MG63 (cell line): Measurements from ENCODE around the gene CFTR. TPM values are rescaled to one million over a fixed set of nuclear protein-coding genes. Genes with fewer than 3 reads are reported as not detected.
"Not testable (repeated sequence)": the region's sequence is repeated elsewhere in the genome, so short reads cannot be mapped to it uniquely, and the experiment has no call there.

Source experiments
- DNase-seq: peaks from one replicate; pipeline ENCODE4 v3.0.0-alpha.2; 2020
- H3K27me3 ChIP-seq: fragments of 250-450 bp; sonication (Bioruptor Pico); 2 replicates; pipeline ENCODE4 v1.5.1; 2020; ENCODE audit warnings: mild to moderate bottlenecking, moderate library complexity
- H3K36me3 ChIP-seq: fragments of 250-450 bp; sonication (Bioruptor Pico); 2 replicates; pipeline ENCODE4 v1.5.1; 2020; ENCODE audit warnings: mild to moderate bottlenecking, moderate library complexity
- H3K4me3 ChIP-seq: fragments of 250-450 bp; sonication (Bioruptor Pico); 2 replicates; pipeline ENCODE4 v1.5.1; 2020; ENCODE audit warnings: mild to moderate bottlenecking, moderate library complexity
- H3K9me3 ChIP-seq: fragments of 250-450 bp; sonication (Bioruptor Pico); 2 replicates; pipeline ENCODE4 v1.5.1; 2020; ENCODE audit warnings: mild to moderate bottlenecking, moderate library complexity
- total RNA-seq: library from RNA; depleted of rRNA; stranded (reverse); fragments of >200 nt; shearing (Covaris generic); gene quantifications from 2 replicates; pipeline ENCODE4 v1.2.3, GENCODE V29; 2014; ENCODE audit warnings: low replicate concordance

The CFTR gene
- total RNA-seq, 1 experiment from 2014 or later: not detected

DNA sequence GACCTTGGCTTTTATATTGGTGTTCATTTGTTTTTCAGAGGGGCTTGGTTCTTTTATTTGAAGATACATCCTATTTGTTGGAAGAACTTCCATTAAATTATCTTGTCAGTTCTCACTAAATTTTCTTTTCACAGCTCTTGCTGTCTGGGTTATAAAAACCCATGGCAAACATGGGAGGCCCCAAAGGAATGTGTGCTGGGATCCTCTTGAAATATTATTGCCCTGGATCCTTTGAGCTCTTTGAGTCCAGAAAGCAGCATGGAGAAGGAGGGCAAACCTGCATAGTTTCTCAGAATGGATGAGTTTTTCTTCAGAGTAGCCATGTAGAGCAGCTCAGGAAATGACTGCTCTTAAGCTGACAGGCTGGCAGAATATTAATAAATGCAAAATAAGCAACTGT, 206.0 kb downstream of the CFTR start:
- DNase-seq: no peak
- H3K9me3 ChIP-seq: no peaks in the 10 kb centered on the region
- H3K27me3 ChIP-seq: no peaks in the 10 kb centered on the region
- no peak overlapping the region for H3K4me3 ChIP-seq
- H3K36me3 ChIP-seq: no peaks in the 10 kb centered on the region

GRCh38 chr7:117686311-117686935, 206.6 kb downstream of the CFTR start:
- no peak for DNase-seq
- Histone ChIP-seq H3K27me3 (no peaks in the 10 kb centered on the region), H3K9me3 (no peaks in the 10 kb centered on the region), H3K4me3 (no peak overlapping the region), H3K36me3 (no peaks in the 10 kb centered on the region)

DNA sequence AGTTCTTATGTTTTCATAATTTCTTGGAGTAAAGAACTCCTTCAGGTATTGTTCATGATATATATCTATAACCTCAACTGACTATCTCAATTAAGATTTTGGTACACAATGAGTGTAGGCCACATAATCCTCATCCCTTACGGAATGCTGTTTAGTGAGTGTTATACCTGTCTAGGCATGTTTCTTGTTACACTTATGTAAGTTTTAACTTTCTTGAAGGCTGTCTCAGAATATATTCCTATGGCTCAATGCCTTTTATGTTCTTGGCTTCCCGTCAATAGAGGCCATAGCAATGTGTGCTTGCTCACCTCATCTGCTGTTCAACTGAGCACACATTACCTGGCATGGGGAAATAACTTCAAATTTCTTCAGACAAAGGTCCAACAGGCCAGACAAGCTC, 208.3 kb downstream of the CFTR start:
- Histone ChIP-seq H3K27me3 (no peaks in the 10 kb centered on the region), H3K4me3 (no peak overlapping the region), H3K9me3 (no peaks in the 10 kb centered on the region), H3K36me3 (no peaks in the 10 kb centered on the region)
- DNase-seq: no peak

- no peaks in the 10 kb centered on the region for H3K27me3 ChIP-seq
- DNase-seq: no peak
These were observed 209.6 kb downstream of the CFTR start for GRCh38 chr7:117689406-117689805.

DNA sequence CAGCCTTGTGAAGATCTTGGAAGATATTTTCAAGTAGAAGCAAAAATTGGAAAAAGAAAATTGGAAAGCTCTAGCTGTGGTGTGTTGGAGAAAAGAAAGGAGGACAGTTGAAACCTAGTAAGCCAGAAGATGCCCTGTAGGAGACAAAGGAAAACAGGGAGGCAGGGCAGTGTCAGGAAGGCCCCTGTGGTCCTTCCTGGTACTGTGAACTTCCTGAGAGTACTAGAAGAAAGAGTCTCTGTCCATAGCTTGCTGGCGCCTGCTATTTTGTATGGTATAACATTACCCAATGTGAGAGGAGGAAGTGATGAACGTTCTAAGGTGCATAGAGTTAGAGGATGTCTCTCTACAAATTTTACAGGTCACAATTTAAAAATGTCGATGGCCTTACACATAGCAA, 210.3 kb downstream of the CFTR start:
- no peak for DNase-seq
- Histone ChIP-seq H3K36me3 (no peaks in the 10 kb centered on the region), H3K9me3 (no peaks in the 10 kb centered on the region), H3K4me3 (no peak overlapping the region), H3K27me3 (no peaks in the 10 kb centered on the region)

More at GRCh38 chr7:117689406-117689805, 209.6 kb downstream of the CFTR start:
- no peaks in the 10 kb centered on the region for H3K36me3 ChIP-seq
- H3K9me3 ChIP-seq: no peaks in the 10 kb centered on the region
- H3K4me3 ChIP-seq: no peak overlapping the region

DNA sequence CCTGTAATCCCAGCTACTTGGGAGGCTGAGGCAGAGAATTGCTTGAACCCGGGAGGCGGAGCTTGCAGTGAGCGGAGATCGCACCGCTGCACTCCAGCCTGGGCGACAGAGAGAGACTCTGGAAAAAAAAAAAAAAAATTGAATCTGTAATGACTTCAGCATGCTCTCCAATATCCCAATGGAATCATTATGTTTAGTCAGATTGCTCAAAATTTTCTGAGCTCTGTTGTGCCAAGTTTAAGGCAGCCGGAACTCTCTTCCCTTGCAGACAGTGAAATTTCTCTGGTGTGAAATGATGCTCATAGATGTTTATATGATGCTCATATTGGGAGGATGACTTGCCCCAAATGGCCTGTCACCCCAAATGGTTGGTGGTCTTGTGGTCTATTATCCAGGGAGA, 212.5 kb downstream of the CFTR start:
- Histone ChIP-seq H3K36me3 (no peaks in the 10 kb centered on the region), H3K27me3 (no peaks in the 10 kb centered on the region), H3K9me3 (no peaks in the 10 kb centered on the region), H3K4me3 (no peak overlapping the region)
- DNase-seq: no peak

GRCh38 chr7:117698018-117698417, 218.2 kb downstream of the CFTR start:
- Histone ChIP-seq H3K4me3 (no peak overlapping the region), H3K36me3 (no peaks in the 10 kb centered on the region), H3K9me3 (no peaks in the 10 kb centered on the region), H3K27me3 (no peaks in the 10 kb centered on the region)
- no peak for DNase-seq

DNA sequence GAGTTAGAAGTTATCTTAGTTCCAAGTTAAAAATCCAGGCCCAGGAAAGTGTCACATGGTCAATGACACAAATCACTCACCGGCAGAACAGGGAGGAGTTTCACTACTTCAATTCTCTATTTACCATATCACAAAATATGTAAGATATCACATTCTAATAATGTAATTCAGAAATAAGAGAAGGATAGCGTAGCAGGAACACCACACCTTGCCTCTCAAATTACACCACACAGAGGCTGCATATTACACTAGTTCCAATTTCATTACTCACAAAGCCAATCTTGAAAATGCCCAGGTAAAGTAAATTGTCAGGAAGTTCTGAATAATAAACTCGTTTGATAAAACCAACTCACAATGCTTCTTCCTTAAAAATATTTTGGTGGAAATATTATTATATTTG, 224.2 kb downstream of the CFTR start:
- Histone ChIP-seq H3K4me3 (no peak overlapping the region), H3K27me3 (no peaks in the 10 kb centered on the region), H3K36me3 (no peaks in the 10 kb centered on the region), H3K9me3 (no peaks in the 10 kb centered on the region)
- no peak for DNase-seq

GRCh38 chr7:117705630-117706029, 225.8 kb downstream of the CFTR start:
- no peak overlapping the region for H3K4me3 ChIP-seq
- H3K9me3 ChIP-seq: no peaks in the 10 kb centered on the region
- H3K27me3 ChIP-seq: no peaks in the 10 kb centered on the region
- H3K36me3 ChIP-seq: no peaks in the 10 kb centered on the region
- no peak for DNase-seq

- Histone ChIP-seq H3K36me3 (no peaks in the 10 kb centered on the region), H3K4me3 (no peak overlapping the region), H3K9me3 (no peaks in the 10 kb centered on the region), H3K27me3 (no peaks in the 10 kb centered on the region)
- DNase-seq: no peak
These were observed 226.4 kb downstream of the CFTR start for GRCh38 chr7:117706210-117706609.

GRCh38 chr7:117707080-117707479, 227.3 kb downstream of the CFTR start:
- H3K36me3 ChIP-seq: no peaks in the 10 kb centered on the region
- DNase-seq: no peak

GRCh38 chr7:117708173-117708572, 228.3 kb downstream of the CFTR start:
- not testable (repeated sequence) for H3K9me3 ChIP-seq, H3K4me3 ChIP-seq, H3K36me3 ChIP-seq, H3K27me3 ChIP-seq, DNase-seq

More at GRCh38 chr7:117707080-117707479, 227.3 kb downstream of the CFTR start:
- no peaks in the 10 kb centered on the region for H3K27me3 ChIP-seq
- H3K4me3 ChIP-seq: no peak overlapping the region
- H3K9me3 ChIP-seq: no peaks in the 10 kb centered on the region

DNA sequence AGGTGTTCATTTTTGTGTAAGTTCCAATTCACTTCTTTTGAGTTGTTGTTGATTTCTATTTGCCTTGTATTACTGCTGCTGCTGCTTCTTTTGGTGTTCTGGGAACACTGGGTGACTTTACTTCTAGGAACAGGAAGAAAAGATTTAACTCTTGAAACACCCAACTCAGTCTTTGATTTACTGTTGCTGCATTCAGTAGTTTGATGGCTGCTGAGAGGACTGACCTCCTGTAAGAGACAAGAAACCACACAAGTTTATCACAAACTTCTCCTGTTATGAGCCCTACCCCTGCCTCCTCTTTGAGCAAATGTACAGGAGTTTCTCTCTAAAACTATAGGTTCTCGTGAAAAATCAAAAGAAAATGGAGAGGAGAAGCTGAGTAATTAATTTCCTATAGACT, 231.7 kb downstream of the CFTR start:
- H3K27me3 ChIP-seq: no peaks in the 10 kb centered on the region
- H3K9me3 ChIP-seq: no peaks in the 10 kb centered on the region
- no peak overlapping the region for H3K4me3 ChIP-seq
- no peaks in the 10 kb centered on the region for H3K36me3 ChIP-seq
- DNase-seq: no peak

GRCh38 chr7:117715784-117716445, 236.1 kb downstream of the CFTR start:
- peak; percentile 3 for DNase-seq
- H3K27me3 ChIP-seq: no peaks in the 10 kb centered on the region
- no peaks in the 10 kb centered on the region for H3K9me3 ChIP-seq
- no peaks in the 10 kb centered on the region for H3K36me3 ChIP-seq
- H3K4me3 ChIP-seq: no peak overlapping the region

DNA sequence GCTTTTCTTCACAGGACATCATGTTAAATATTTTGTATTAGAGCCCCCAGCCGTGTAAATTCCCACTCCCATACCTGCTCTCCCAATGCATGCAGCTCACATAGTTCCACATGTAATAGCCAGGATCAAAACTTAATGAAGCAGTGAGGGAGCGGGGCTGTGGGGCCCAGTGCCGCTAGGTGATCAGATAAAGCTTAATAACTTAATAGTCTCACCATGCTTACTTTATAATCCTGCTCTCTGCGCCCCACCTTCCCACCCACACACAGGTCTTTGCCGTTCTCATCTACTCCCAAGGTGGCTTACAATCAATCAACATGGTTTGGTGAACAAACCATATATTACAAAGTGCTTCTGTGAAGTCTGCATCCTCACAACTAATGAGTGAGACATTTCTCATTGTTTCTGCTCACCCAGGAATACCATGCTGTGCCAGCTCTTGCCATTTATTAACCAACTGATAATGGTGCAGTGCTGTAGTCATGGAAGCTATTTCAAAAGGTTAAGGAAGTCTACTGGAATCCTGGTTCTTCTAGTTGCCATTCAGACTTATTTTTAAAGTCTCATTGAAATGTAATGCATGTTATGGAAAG, 237.0 kb downstream of the CFTR start:
- no peak overlapping the region for H3K4me3 ChIP-seq
- no peaks in the 10 kb centered on the region for H3K27me3 ChIP-seq
- H3K36me3 ChIP-seq: no peaks in the 10 kb centered on the region
- no peaks in the 10 kb centered on the region for H3K9me3 ChIP-seq
- DNase-seq: no peak

GRCh38 chr7:117717357-117717756, 237.5 kb downstream of the CFTR start:
- Histone ChIP-seq H3K9me3 (no peaks in the 10 kb centered on the region), H3K36me3 (no peaks in the 10 kb centered on the region), H3K4me3 (no peak overlapping the region), H3K27me3 (no peaks in the 10 kb centered on the region)
- no peak for DNase-seq
